Gastrocnemius medialis (tissue), 4 donors: Measurements from ENCODE around the gene KRTAP1-5.

Experiments
- POLR2A ChIP-seq, 2 donors: fragments of 450-650 bp; IDR thresholded peaks; one replicate each; pipeline ENCODE4 v1.6.1; 2017; ENCODE audit warnings: antibody characterized with exemption in 2 of 2, mild to moderate bottlenecking in 2 of 2, moderate library complexity in 2 of 2
- TF ChIP-seq, protein P1 (sequence below), 5 experiments: fragments of 450-650 bp in 3 of 5; fragments of 200-600 bp in 2 of 5; sonication (generic) in 2 of 5; IDR thresholded peaks in 4 of 5; conservative IDR thresholded peaks in 1 of 5; 1 replicate in 4 of 5; 2 replicates in 1 of 5; pipeline ENCODE4 v1.5.1; 2016 to 2019; ENCODE audit warnings: antibody characterized with exemption in 5 of 5, mild to moderate bottlenecking in 3 of 5, moderate library complexity in 3 of 5

DNA sequence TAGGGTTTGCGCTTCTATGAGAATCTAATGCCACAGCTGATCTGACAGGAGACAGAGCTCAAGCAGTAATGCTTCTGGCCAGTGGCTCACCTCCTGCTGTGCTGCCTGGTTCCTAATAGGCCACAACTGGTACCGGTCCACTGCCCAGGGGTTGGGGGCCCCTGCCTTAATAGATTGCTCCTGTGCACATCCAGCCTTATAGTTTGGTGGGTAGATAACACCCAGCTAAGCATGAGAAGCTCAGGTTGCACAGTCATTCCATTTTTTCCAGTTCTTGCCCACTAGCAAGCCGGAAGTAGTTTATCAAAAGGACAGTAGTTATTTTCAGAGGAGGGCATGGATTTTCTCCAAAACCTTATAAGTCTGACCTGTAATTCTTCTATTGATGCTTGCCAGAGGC, 7.6 kb downstream of the KRTAP1-5 start:
- TF ChIP-seq, protein P1, sequence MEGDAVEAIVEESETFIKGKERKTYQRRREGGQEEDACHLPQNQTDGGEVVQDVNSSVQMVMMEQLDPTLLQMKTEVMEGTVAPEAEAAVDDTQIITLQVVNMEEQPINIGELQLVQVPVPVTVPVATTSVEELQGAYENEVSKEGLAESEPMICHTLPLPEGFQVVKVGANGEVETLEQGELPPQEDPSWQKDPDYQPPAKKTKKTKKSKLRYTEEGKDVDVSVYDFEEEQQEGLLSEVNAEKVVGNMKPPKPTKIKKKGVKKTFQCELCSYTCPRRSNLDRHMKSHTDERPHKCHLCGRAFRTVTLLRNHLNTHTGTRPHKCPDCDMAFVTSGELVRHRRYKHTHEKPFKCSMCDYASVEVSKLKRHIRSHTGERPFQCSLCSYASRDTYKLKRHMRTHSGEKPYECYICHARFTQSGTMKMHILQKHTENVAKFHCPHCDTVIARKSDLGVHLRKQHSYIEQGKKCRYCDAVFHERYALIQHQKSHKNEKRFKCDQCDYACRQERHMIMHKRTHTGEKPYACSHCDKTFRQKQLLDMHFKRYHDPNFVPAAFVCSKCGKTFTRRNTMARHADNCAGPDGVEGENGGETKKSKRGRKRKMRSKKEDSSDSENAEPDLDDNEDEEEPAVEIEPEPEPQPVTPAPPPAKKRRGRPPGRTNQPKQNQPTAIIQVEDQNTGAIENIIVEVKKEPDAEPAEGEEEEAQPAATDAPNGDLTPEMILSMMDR (IDR thresholded peaks at IDR 0.05 in 4 of 5, conservative IDR thresholded peaks at IDR 0.05 in 1 of 5) = no peak
- TF ChIP-seq POLR2A (IDR thresholded peaks at IDR 0.05) = no peak
